ENCODE measurements around the gene SYTL2. TPM values are rescaled to one million over a fixed set of nuclear protein-coding genes. Genes with fewer than 3 reads are reported as not detected.
A peak's percentile ranks its signal among the peaks of the same experiment; 100 is the strongest.

SYTL2 gene
- total RNA-seq, 1 donor from 2014 or later, result 51.1 TPM

DNA sequence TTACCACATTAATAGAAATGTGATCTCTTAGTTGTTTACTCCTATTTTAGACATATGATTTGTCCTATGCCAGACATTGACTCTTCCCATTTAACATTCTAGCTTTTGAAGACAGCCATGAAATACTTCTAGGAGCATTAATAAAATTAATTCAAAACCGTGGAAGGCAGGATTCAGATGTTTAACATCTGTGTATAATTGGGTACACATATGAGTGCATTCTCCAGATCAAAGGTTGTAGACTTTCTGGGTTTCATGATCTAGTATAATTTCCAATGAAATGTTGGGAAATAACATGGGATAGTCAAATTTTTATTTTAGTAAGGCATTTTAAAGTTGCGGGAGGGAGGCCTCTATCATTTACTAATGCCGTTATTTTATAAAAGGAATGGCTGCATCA, 89.8 kb downstream of the SYTL2 start:
- no peaks in the 10 kb centered on the region for H3K36me3 ChIP-seq (ENCODE audit: control insufficient read depth in 3 of 3, insufficient read depth in 3 of 3, low read length in 3 of 3)
- no peak overlapping the region for H3K27ac ChIP-seq (ENCODE audit: low read depth, low read length)
- peaks cover 5 to 21% (median 13%) of the 10 kb centered on the region in 3 donors for H3K4me1 ChIP-seq (ENCODE audit: control insufficient read depth in 3 of 3, insufficient read depth in 3 of 3, low read length in 3 of 3)
- H3K9ac ChIP-seq (ENCODE audit: low read depth in 1 of 3, low read length in 3 of 3), result no peak overlapping the region
- no peaks in the 10 kb centered on the region for H3K27me3 ChIP-seq (ENCODE audit: control insufficient read depth in 3 of 3, insufficient read depth in 3 of 3, low read length in 3 of 3)
- no peak overlapping the region for H3K4me3 ChIP-seq (ENCODE audit: low read length in 3 of 3)
- no peaks in the 10 kb centered on the region for H3K9me3 ChIP-seq (ENCODE audit: control insufficient read depth in 3 of 3, low read length in 3 of 3)

GRCh38 chr11:85718991-85719807, 91.7 kb downstream of the SYTL2 start:
- peak overlapping the region; percentile 77 for H3K27ac ChIP-seq (ENCODE audit: low read depth, low read length)
- no peaks in the 10 kb centered on the region for H3K9me3 ChIP-seq (ENCODE audit: control insufficient read depth in 3 of 3, low read length in 3 of 3)
- H3K4me1 ChIP-seq (ENCODE audit: control insufficient read depth in 3 of 3, insufficient read depth in 3 of 3, low read length in 3 of 3), result peaks cover 5 to 25% (median 13%) of the 10 kb centered on the region in 3 donors
- peak overlapping the region; percentile 33 to 65 (median 54) for H3K4me3 ChIP-seq (ENCODE audit: low read length in 3 of 3)
- no peaks in the 10 kb centered on the region for H3K27me3 ChIP-seq (ENCODE audit: control insufficient read depth in 3 of 3, insufficient read depth in 3 of 3, low read length in 3 of 3)
- no peaks in the 10 kb centered on the region for H3K36me3 ChIP-seq (ENCODE audit: control insufficient read depth in 3 of 3, insufficient read depth in 3 of 3, low read length in 3 of 3)
- H3K9ac ChIP-seq (ENCODE audit: low read depth in 1 of 3, low read length in 3 of 3), result peak overlapping the region; percentile 40 to 65 (median 58)

- Histone ChIP-seq H3K4me1 (ENCODE audit: control insufficient read depth in 3 of 3, insufficient read depth in 3 of 3, low read length in 3 of 3) (peaks cover 5 to 25% (median 13%) of the 10 kb centered on the region in 3 donors), H3K4me3 (ENCODE audit: low read length in 3 of 3) (peak overlapping the region; percentile 33 to 65 (median 54)), H3K36me3 (ENCODE audit: control insufficient read depth in 3 of 3, insufficient read depth in 3 of 3, low read length in 3 of 3) (no peaks in the 10 kb centered on the region), H3K9me3 (ENCODE audit: control insufficient read depth in 3 of 3, low read length in 3 of 3) (no peaks in the 10 kb centered on the region), H3K27ac (ENCODE audit: low read depth, low read length) (peak overlapping the region; percentile 77), H3K9ac (ENCODE audit: low read depth in 1 of 3, low read length in 3 of 3) (peak overlapping the region; percentile 40 to 65 (median 58)), H3K27me3 (ENCODE audit: control insufficient read depth in 3 of 3, insufficient read depth in 3 of 3, low read length in 3 of 3) (no peaks in the 10 kb centered on the region)
Measured at GRCh38 chr11:85718126-85718943, 92.6 kb downstream of the SYTL2 start.

GRCh38 chr11:85717429-85717828, 93.5 kb downstream of the SYTL2 start:
- no peaks in the 10 kb centered on the region for H3K27me3 ChIP-seq (ENCODE audit: control insufficient read depth in 3 of 3, insufficient read depth in 3 of 3, low read length in 3 of 3)
- H3K36me3 ChIP-seq (ENCODE audit: control insufficient read depth in 3 of 3, insufficient read depth in 3 of 3, low read length in 3 of 3), result no peaks in the 10 kb centered on the region
- H3K9ac ChIP-seq (ENCODE audit: low read depth in 1 of 3, low read length in 3 of 3), result peak overlapping the region in 1 of 3 donors; percentile 45
- H3K9me3 ChIP-seq (ENCODE audit: control insufficient read depth in 3 of 3, low read length in 3 of 3), result no peaks in the 10 kb centered on the region
- peak overlapping the region; percentile 77 for H3K27ac ChIP-seq (ENCODE audit: low read depth, low read length)
- H3K4me3 ChIP-seq (ENCODE audit: low read length in 3 of 3), result peak overlapping the region in 1 of 3 donors; percentile 21
- peaks cover 5 to 25% (median 13%) of the 10 kb centered on the region in 3 donors for H3K4me1 ChIP-seq (ENCODE audit: control insufficient read depth in 3 of 3, insufficient read depth in 3 of 3, low read length in 3 of 3)

DNA sequence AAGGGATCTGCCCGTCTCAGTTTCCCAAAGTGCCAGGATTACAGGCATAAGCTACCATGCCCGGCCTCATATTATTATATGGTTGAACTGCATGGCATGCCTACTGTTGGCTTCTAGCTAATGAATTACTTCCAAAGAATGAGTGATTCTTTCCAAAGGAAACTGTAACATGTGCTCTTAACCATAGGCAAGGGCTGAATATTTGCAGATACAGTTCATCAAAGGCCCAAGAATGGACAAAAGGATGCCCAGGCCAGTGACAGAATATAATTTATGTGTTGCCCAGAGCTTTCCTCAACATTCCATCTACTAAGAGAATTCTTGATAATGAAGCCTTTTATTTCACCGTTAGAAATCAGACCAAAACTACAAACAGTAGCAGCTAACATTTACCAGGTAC, 98.0 kb downstream of the SYTL2 start:
- Histone ChIP-seq H3K27me3 (ENCODE audit: control insufficient read depth in 3 of 3, insufficient read depth in 3 of 3, low read length in 3 of 3) (no peaks in the 10 kb centered on the region), H3K9me3 (ENCODE audit: control insufficient read depth in 3 of 3, low read length in 3 of 3) (no peaks in the 10 kb centered on the region), H3K36me3 (ENCODE audit: control insufficient read depth in 3 of 3, insufficient read depth in 3 of 3, low read length in 3 of 3) (no peaks in the 10 kb centered on the region), H3K9ac (ENCODE audit: low read depth in 1 of 3, low read length in 3 of 3) (no peak overlapping the region), H3K4me1 (ENCODE audit: control insufficient read depth in 3 of 3, insufficient read depth in 3 of 3, low read length in 3 of 3) (peaks cover 0 to 14% (median 0%) of the 10 kb centered on the region in 3 donors), H3K27ac (ENCODE audit: low read depth, low read length) (no peak overlapping the region), H3K4me3 (ENCODE audit: low read length in 3 of 3) (no peak overlapping the region)

GRCh38 chr11:85710917-85711316, 100.0 kb downstream of the SYTL2 start:
- no peaks in the 10 kb centered on the region for H3K36me3 ChIP-seq (ENCODE audit: control insufficient read depth in 3 of 3, insufficient read depth in 3 of 3, low read length in 3 of 3)

DNA sequence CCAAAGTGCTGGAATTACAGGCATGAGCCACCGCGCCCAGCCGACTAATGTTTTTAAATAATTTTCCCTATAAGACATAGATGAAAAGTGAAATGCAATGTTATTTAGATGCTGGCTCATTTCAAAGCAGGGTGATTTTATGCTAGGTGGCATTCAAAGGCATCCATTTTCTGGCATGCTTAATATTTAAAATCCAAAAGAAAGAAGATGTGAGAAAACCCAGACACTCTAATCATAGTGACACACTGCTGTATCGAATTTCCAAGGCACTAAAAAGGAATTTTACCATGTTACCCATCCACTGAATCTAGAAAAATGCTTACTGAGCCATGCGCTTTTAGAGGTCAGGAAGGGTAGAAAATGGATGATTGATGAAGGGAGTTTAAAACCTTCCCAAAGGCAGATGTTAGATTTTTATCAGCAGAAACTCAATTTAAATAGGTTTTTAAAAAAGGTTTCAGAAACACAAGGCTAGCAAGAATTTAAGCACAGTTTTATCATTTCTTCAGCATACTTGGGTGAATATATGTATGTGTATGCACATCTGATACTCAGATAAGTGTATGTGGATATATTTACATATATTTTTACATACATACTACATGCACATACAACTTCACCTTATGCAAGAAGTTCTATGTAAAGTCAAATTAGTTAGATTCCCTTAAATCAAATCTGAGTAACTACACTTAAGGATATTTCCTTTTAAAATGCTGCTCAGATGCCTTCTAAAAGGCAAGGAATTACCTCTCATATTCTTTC, 100.8 kb downstream of the SYTL2 start:
- H3K27ac ChIP-seq (ENCODE audit: low read depth, low read length), result no peak overlapping the region
- no peaks in the 10 kb centered on the region for H3K9me3 ChIP-seq (ENCODE audit: control insufficient read depth in 3 of 3, low read length in 3 of 3)
- no peaks in the 10 kb centered on the region for H3K36me3 ChIP-seq (ENCODE audit: control insufficient read depth in 3 of 3, insufficient read depth in 3 of 3, low read length in 3 of 3)
- H3K4me1 ChIP-seq (ENCODE audit: control insufficient read depth in 3 of 3, insufficient read depth in 3 of 3, low read length in 3 of 3), result no peaks in the 10 kb centered on the region
- no peak overlapping the region for H3K4me3 ChIP-seq (ENCODE audit: low read length in 3 of 3)
- H3K9ac ChIP-seq (ENCODE audit: low read depth in 1 of 3, low read length in 3 of 3), result no peak overlapping the region
- no peaks in the 10 kb centered on the region for H3K27me3 ChIP-seq (ENCODE audit: control insufficient read depth in 3 of 3, insufficient read depth in 3 of 3, low read length in 3 of 3)

More at GRCh38 chr11:85710917-85711316, 100.0 kb downstream of the SYTL2 start:
- Histone ChIP-seq H3K4me1 (ENCODE audit: control insufficient read depth in 3 of 3, insufficient read depth in 3 of 3, low read length in 3 of 3) (peaks cover 0 to 2% (median 0%) of the 10 kb centered on the region in 3 donors), H3K27me3 (ENCODE audit: control insufficient read depth in 3 of 3, insufficient read depth in 3 of 3, low read length in 3 of 3) (no peaks in the 10 kb centered on the region), H3K4me3 (ENCODE audit: low read length in 3 of 3) (no peak overlapping the region), H3K9ac (ENCODE audit: low read depth in 1 of 3, low read length in 3 of 3) (no peak overlapping the region), H3K27ac (ENCODE audit: low read depth, low read length) (no peak overlapping the region), H3K9me3 (ENCODE audit: control insufficient read depth in 3 of 3, low read length in 3 of 3) (no peaks in the 10 kb centered on the region)

DNA sequence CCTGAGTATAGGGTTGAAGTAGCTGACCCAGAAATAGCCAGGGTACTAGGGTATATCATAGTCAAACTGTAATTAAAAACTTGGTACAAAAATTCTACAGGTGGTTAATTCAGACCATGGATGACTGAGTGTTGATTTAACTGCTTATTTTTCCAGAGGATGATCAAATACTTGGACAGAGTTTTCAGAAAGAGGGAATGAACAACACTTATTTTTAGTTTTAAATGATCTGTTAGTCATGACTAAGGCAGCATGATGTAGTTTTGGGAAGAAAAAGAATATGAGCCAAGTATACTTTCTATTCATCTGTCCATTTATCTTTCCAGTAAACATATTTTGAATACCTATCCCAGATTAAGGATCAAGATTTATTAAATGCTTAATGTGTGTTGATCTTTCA, 105.1 kb downstream of the SYTL2 start:
- H3K27me3 ChIP-seq (ENCODE audit: control insufficient read depth in 3 of 3, insufficient read depth in 3 of 3, low read length in 3 of 3), result no peaks in the 10 kb centered on the region
- no peak overlapping the region for H3K4me3 ChIP-seq (ENCODE audit: low read length in 3 of 3)
- H3K27ac ChIP-seq (ENCODE audit: low read depth, low read length), result peak overlapping the region; percentile 49
- H3K4me1 ChIP-seq (ENCODE audit: control insufficient read depth in 3 of 3, insufficient read depth in 3 of 3, low read length in 3 of 3), result no peaks in the 10 kb centered on the region
- no peaks in the 10 kb centered on the region for H3K9me3 ChIP-seq (ENCODE audit: control insufficient read depth in 3 of 3, low read length in 3 of 3)
- no peaks in the 10 kb centered on the region for H3K36me3 ChIP-seq (ENCODE audit: control insufficient read depth in 3 of 3, insufficient read depth in 3 of 3, low read length in 3 of 3)
- no peak overlapping the region for H3K9ac ChIP-seq (ENCODE audit: low read depth in 1 of 3, low read length in 3 of 3)

- no peak overlapping the region for H3K9ac ChIP-seq (ENCODE audit: low read depth in 1 of 3, low read length in 3 of 3)
- no peak overlapping the region for H3K4me3 ChIP-seq (ENCODE audit: low read length in 3 of 3)
- H3K36me3 ChIP-seq (ENCODE audit: control insufficient read depth in 3 of 3, insufficient read depth in 3 of 3, low read length in 3 of 3), result no peaks in the 10 kb centered on the region
- no peaks in the 10 kb centered on the region for H3K9me3 ChIP-seq (ENCODE audit: control insufficient read depth in 3 of 3, low read length in 3 of 3)
- no peak overlapping the region for H3K27ac ChIP-seq (ENCODE audit: low read depth, low read length)
- H3K4me1 ChIP-seq (ENCODE audit: control insufficient read depth in 3 of 3, insufficient read depth in 3 of 3, low read length in 3 of 3), result no peaks in the 10 kb centered on the region
- H3K27me3 ChIP-seq (ENCODE audit: control insufficient read depth in 3 of 3, insufficient read depth in 3 of 3, low read length in 3 of 3), result no peaks in the 10 kb centered on the region
Measured at GRCh38 chr11:85704967-85705366, 106.0 kb downstream of the SYTL2 start.

Measured in skeletal muscle tissue (tissue), 4 donors.